ENCODE data around the gene MAP3K4.

The MAP3K4 gene

DNA sequence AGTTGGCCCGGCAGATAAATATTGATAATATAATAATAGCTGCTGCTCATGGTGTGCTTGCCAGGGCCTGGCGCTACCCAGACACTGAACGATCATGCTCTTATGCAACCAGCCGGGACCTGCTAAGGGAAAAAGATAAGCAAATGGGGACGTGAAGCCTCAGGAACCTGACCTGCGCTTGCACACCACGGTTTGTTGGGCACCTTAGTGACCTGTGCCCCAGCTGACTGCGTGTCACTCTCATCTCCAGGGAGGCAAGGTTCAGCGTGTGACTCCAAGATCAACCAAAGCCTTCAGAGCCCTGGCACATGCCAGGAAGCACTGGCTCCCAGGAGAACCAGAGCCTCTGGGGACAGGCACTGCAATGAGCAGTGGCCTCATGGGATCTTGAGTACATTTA is 171.2 kb downstream of the MAP3K4 start:
- no peaks in the 10 kb centered on the region for H3K4me1 ChIP-seq (ENCODE audit: control insufficient read depth, insufficient read depth, low read length, poor library complexity, severe bottlenecking)
- WGBS, 2 experiments (ENCODE audit: insufficient coverage in 2 of 2), result 88 to 89% methylated on average over 8 to 9 of the region's 9 CpGs
- H3K27ac ChIP-seq (ENCODE audit: low read depth, low read length, severe bottlenecking), result no peak overlapping the region
- peaks cover 78% of the 10 kb centered on the region for H3K36me3 ChIP-seq (ENCODE audit: control insufficient read depth, insufficient read depth, low read length)
- H3K9me3 ChIP-seq (ENCODE audit: control insufficient read depth, low read length), result no peaks in the 10 kb centered on the region
- H3K4me3 ChIP-seq (ENCODE audit: extremely low read depth, insufficient read depth, low read length, poor library complexity, severe bottlenecking), result no peak overlapping the region

- H3K9me3 ChIP-seq (ENCODE audit: control insufficient read depth, low read length), result no peaks in the 10 kb centered on the region
- WGBS, 2 experiments (ENCODE audit: insufficient coverage in 2 of 2), result 90 to 95% methylated on average over 8 of the region's 13 CpGs
- no peak overlapping the region for H3K27ac ChIP-seq (ENCODE audit: low read depth, low read length, severe bottlenecking)
- H3K4me3 ChIP-seq (ENCODE audit: extremely low read depth, insufficient read depth, low read length, poor library complexity, severe bottlenecking), result no peak overlapping the region
- H3K4me1 ChIP-seq (ENCODE audit: control insufficient read depth, insufficient read depth, low read length, poor library complexity, severe bottlenecking), result no peaks in the 10 kb centered on the region
- H3K36me3 ChIP-seq (ENCODE audit: control insufficient read depth, insufficient read depth, low read length), result peaks cover 73% of the 10 kb centered on the region
These were observed 172.1 kb downstream of the MAP3K4 start for GRCh38 chr6:161163466-161164181.

- no peak overlapping the region for H3K27ac ChIP-seq (ENCODE audit: low read depth, low read length, severe bottlenecking)
- 93 to 99% methylated on average over 8 of the region's 9 CpGs for WGBS, 2 experiments (ENCODE audit: insufficient coverage in 2 of 2)
- H3K36me3 ChIP-seq (ENCODE audit: control insufficient read depth, insufficient read depth, low read length), result peaks cover 70% of the 10 kb centered on the region
- H3K9me3 ChIP-seq (ENCODE audit: control insufficient read depth, low read length), result no peaks in the 10 kb centered on the region
- H3K4me3 ChIP-seq (ENCODE audit: extremely low read depth, insufficient read depth, low read length, poor library complexity, severe bottlenecking), result no peak overlapping the region
- no peaks in the 10 kb centered on the region for H3K4me1 ChIP-seq (ENCODE audit: control insufficient read depth, insufficient read depth, low read length, poor library complexity, severe bottlenecking)
These were observed 172.6 kb downstream of the MAP3K4 start for GRCh38 chr6:161164182-161164625.

GRCh38 chr6:161166176-161166575 is 174.6 kb downstream of the MAP3K4 start:
- WGBS, 2 experiments (ENCODE audit: insufficient coverage in 2 of 2), result 94 to 95% methylated on average over 4 to 9 of the region's 11 CpGs
- H3K9me3 ChIP-seq (ENCODE audit: control insufficient read depth, low read length), result no peaks in the 10 kb centered on the region
- H3K4me3 ChIP-seq (ENCODE audit: extremely low read depth, insufficient read depth, low read length, poor library complexity, severe bottlenecking), result no peak overlapping the region
- H3K27ac ChIP-seq (ENCODE audit: low read depth, low read length, severe bottlenecking), result no peak overlapping the region
- H3K4me1 ChIP-seq (ENCODE audit: control insufficient read depth, insufficient read depth, low read length, poor library complexity, severe bottlenecking), result no peaks in the 10 kb centered on the region
- peaks cover 61% of the 10 kb centered on the region for H3K36me3 ChIP-seq (ENCODE audit: control insufficient read depth, insufficient read depth, low read length)

- WGBS, 2 experiments (ENCODE audit: insufficient coverage in 2 of 2), result 75 to 81% methylated on average over 3 to 4 of the region's 5 CpGs
- Histone ChIP-seq H3K27ac (ENCODE audit: low read depth, low read length, severe bottlenecking) (no peak overlapping the region), H3K4me1 (ENCODE audit: control insufficient read depth, insufficient read depth, low read length, poor library complexity, severe bottlenecking) (no peaks in the 10 kb centered on the region), H3K9me3 (ENCODE audit: control insufficient read depth, low read length) (no peaks in the 10 kb centered on the region), H3K36me3 (ENCODE audit: control insufficient read depth, insufficient read depth, low read length) (peaks cover 59% of the 10 kb centered on the region), H3K4me3 (ENCODE audit: extremely low read depth, insufficient read depth, low read length, poor library complexity, severe bottlenecking) (no peak overlapping the region)
These were observed 175.1 kb downstream of the MAP3K4 start for GRCh38 chr6:161166677-161167076.

Measured in mesodermal cell (in vitro differentiated cells).